C4-2B (cell line): ENCODE data around the gene EVA1C.

ENCODE experiments used
- CTCF ChIP-seq: fragments of 450-650 bp; conservative IDR thresholded peaks from 2 replicates; pipeline ENCODE4 v1.5.1; 2017; ENCODE audit warnings: mild to moderate bottlenecking
- ZFX ChIP-seq: fragments of 450-650 bp; IDR thresholded peaks from 2 replicates; pipeline ENCODE4 v1.6.1; 2017

GRCh38 chr21:32469628-32470027, 57.1 kb downstream of the EVA1C start:
- TF ChIP-seq CTCF (no peak), ZFX (no peak)
